Measurements from ENCODE around the gene UTP25.
"Not testable (repeated sequence)": the region's sequence is repeated elsewhere in the genome, so short reads cannot be mapped to it uniquely, and the experiment has no call there.

The UTP25 gene

GRCh38 chr1:209900734-209901133 is 73.0 kb downstream of the UTP25 start:
- Mint-ChIP-seq H3K4me3 (no peak overlapping the region), H3K36me3 (ENCODE audit: low read depth) (no peaks in the 10 kb centered on the region), H3K27ac (no peak overlapping the region), H3K9me3 (no peaks in the 10 kb centered on the region), H3K27me3 (peaks cover 7% of the 10 kb centered on the region), H3K4me1 (ENCODE audit: low read depth) (peaks cover 4% of the 10 kb centered on the region)

- H3K27ac Mint-ChIP-seq = no peak overlapping the region
- H3K36me3 Mint-ChIP-seq (ENCODE audit: low read depth) = no peaks in the 10 kb centered on the region
- no peak overlapping the region for H3K4me3 Mint-ChIP-seq
- H3K9me3 Mint-ChIP-seq = no peaks in the 10 kb centered on the region
- no peaks in the 10 kb centered on the region for H3K4me1 Mint-ChIP-seq (ENCODE audit: low read depth)
- peaks cover 11% of the 10 kb centered on the region for H3K27me3 Mint-ChIP-seq
Observed at GRCh38 chr1:209901211-209901610, 73.4 kb downstream of the UTP25 start.

- H3K4me3 Mint-ChIP-seq; H3K27ac Mint-ChIP-seq; H3K36me3 Mint-ChIP-seq (ENCODE audit: low read depth); H3K9me3 Mint-ChIP-seq; H3K4me1 Mint-ChIP-seq (ENCODE audit: low read depth): not testable (repeated sequence)
- peaks cover 15% of the 10 kb centered on the region for H3K27me3 Mint-ChIP-seq
Observed at GRCh38 chr1:209904774-209905173, 77.0 kb downstream of the UTP25 start.

All from stimulated activated naive CD8-positive, alpha-beta T cell treated with anti-CD3 and anti-CD28 coated beads, Interleukin-15, Interleukin-2, amounts not matched to agents 100 ng/mL and 50 ng/mL, for 24 hours (primary cell).